ES-I3 (cell line): Measurements from ENCODE around the gene RNF157.

Experiments used
- H3K36me3 ChIP-seq: 2 replicates; pipeline ENCODE4 v1.6.1; 2013; ENCODE audit warnings: mild to moderate bottlenecking, low read length, control low read depth, moderate library complexity; ENCODE audit not compliant: insufficient read depth
- H3K4me1 ChIP-seq: 2 replicates; pipeline ENCODE4 v1.6.1; 2013; ENCODE audit warnings: mild to moderate bottlenecking, control low read depth, low read length; ENCODE audit not compliant: insufficient read depth
- H3K9ac ChIP-seq: 2 replicates; pipeline ENCODE4 v1.6.1; 2013; ENCODE audit warnings: low read depth, mild to moderate bottlenecking, low read length, moderate library complexity
- H3K9me3 ChIP-seq: 2 replicates; pipeline ENCODE4 v1.6.1; 2013; ENCODE audit warnings: mild to moderate bottlenecking, low read length, moderate library complexity; ENCODE audit not compliant: control insufficient read depth, insufficient read depth

Gene RNF157

GRCh38 chr17:76240461-76241203 is at the start of gene RNF157:
Gene RNF157, minus strand, starts transcription at chr17:76240493. Its CDS starts 253 bp downstream, at chr17:76240240.
- no peaks in the 10 kb centered on the region for H3K4me1 ChIP-seq
- peak within 1 kb of the TSS; percentile 61 for H3K9ac ChIP-seq

GRCh38 chr17:76281573-76282371 is 41.5 kb upstream of the RNF157 start:
- no peak overlapping the region for H3K9ac ChIP-seq
- no peaks in the 10 kb centered on the region for H3K36me3 ChIP-seq
- H3K9me3 ChIP-seq: no peaks in the 10 kb centered on the region
- peaks cover 2% of the 10 kb centered on the region; the same call in 1 of the 2 replicates for H3K4me1 ChIP-seq

More at GRCh38 chr17:76240461-76241203, at the start of gene RNF157:
- H3K36me3 ChIP-seq: no peaks in the 10 kb centered on the region
- no peaks in the 10 kb centered on the region for H3K9me3 ChIP-seq

- Histone ChIP-seq H3K36me3 (no peaks in the 10 kb centered on the region), H3K9me3 (no peaks in the 10 kb centered on the region), H3K4me1 (peaks cover 2% of the 10 kb centered on the region; the same call in 1 of the 2 replicates), H3K9ac (no peak overlapping the region)
Observed at GRCh38 chr17:76280650-76281049, 40.4 kb upstream of the RNF157 start.

- H3K9me3 ChIP-seq: no peaks in the 10 kb centered on the region
- no peaks in the 10 kb centered on the region for H3K36me3 ChIP-seq
- H3K9ac ChIP-seq: no peak overlapping the region
- H3K4me1 ChIP-seq: peaks cover 2% of the 10 kb centered on the region; the same call in 1 of the 2 replicates
Observed at GRCh38 chr17:76279742-76280287, 39.5 kb upstream of the RNF157 start.

- Histone ChIP-seq H3K4me1 (peaks cover 2% of the 10 kb centered on the region; the same call in 1 of the 2 replicates), H3K9ac (no peak overlapping the region), H3K36me3 (no peaks in the 10 kb centered on the region), H3K9me3 (no peaks in the 10 kb centered on the region)
Observed at GRCh38 chr17:76278952-76279741, 38.9 kb upstream of the RNF157 start.

- no peaks in the 10 kb centered on the region for H3K9me3 ChIP-seq
- no peak overlapping the region for H3K9ac ChIP-seq
- peaks cover 2% of the 10 kb centered on the region; the same call in 1 of the 2 replicates for H3K4me1 ChIP-seq
- H3K36me3 ChIP-seq: no peaks in the 10 kb centered on the region
Observed at GRCh38 chr17:76278268-76278908, 38.1 kb upstream of the RNF157 start.

- Histone ChIP-seq H3K36me3 (no peaks in the 10 kb centered on the region), H3K4me1 (peaks cover 2% of the 10 kb centered on the region; the same call in 1 of the 2 replicates), H3K9me3 (no peaks in the 10 kb centered on the region), H3K9ac (no peak overlapping the region)
Observed at GRCh38 chr17:76277300-76278267, 37.3 kb upstream of the RNF157 start.

GRCh38 chr17:76276461-76277299 is 36.4 kb upstream of the RNF157 start:
- H3K9ac ChIP-seq: no peak overlapping the region
- peaks cover 2% of the 10 kb centered on the region; the same call in 1 of the 2 replicates for H3K4me1 ChIP-seq
- no peaks in the 10 kb centered on the region for H3K36me3 ChIP-seq
- no peaks in the 10 kb centered on the region for H3K9me3 ChIP-seq

- Histone ChIP-seq H3K9me3 (no peaks in the 10 kb centered on the region), H3K4me1 (peaks cover 2% of the 10 kb centered on the region; the same call in 1 of the 2 replicates), H3K9ac (no peak overlapping the region), H3K36me3 (no peaks in the 10 kb centered on the region)
Observed at GRCh38 chr17:76276069-76276431, 35.8 kb upstream of the RNF157 start.

- Histone ChIP-seq H3K4me1 (peaks cover 2% of the 10 kb centered on the region; the same call in 1 of the 2 replicates), H3K36me3 (no peaks in the 10 kb centered on the region), H3K9ac (no peak overlapping the region), H3K9me3 (no peaks in the 10 kb centered on the region)
Observed at GRCh38 chr17:76275382-76276068, 35.2 kb upstream of the RNF157 start.

- peaks cover 4% of the 10 kb centered on the region; the same call in 1 of the 2 replicates for H3K4me1 ChIP-seq
- H3K9me3 ChIP-seq: no peaks in the 10 kb centered on the region
- H3K36me3 ChIP-seq: no peaks in the 10 kb centered on the region
- no peak overlapping the region for H3K9ac ChIP-seq
Observed at GRCh38 chr17:76274112-76274956, 34.0 kb upstream of the RNF157 start.
